Measurements from ENCODE around the gene NHLRC2.
"Not testable (repeated sequence)": the region's sequence is repeated elsewhere in the genome, so short reads cannot be mapped to it uniquely, and the experiment has no call there.

Gene NHLRC2

GRCh38 chr10:113854013-113854760 is at the start of gene NHLRC2, which contains the start of gene DCLRE1A:
Gene NHLRC2 (plus strand): TSS chr10:113854661. CDS start chr10:113854873, 212 bp downstream.
Gene DCLRE1A (minus strand): TSS chr10:113854082. CDS start chr10:113853182, 900 bp downstream.
- peak; percentile 57 to 81 for DNase-seq

DNA sequence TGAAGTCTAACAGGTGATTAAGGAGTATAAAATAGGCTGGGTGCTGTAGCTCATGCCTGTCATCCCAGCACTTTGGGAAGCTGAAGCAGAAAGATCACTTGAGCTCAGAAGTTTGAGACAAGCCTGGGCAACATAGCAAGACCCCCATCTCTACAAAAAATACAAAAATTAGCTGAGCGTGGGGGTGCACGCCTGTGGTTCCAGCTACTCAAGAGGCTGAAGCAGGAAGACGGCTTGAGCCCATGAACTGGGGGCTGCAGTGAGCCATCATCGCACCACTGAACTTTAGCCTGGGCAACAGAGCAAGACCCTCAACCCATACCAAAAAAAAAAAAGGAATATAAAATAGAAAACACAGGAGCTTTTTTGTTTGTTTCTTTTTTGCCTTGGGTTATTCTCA is 48.0 kb upstream of the NHLRC2 start:
- no peak for DNase-seq

DNA sequence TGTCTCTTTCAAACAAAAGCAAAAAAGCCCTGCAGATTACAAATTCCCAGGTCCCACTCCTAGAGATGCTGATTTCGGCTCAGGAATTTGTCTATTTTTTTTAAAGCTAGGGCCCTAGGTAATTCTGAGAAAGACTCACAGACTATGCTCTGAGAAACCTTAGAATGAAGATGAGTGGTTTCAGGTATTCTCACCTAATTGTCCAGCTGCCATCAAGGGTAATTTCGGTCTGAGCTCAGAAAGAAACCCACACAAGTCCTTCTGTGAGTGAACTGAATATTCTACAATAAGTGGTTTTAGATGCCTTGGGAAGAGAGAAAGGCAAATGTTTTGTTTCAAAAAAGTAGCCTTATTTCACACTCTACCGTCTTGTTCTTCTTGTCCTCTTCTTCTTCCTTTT is 46.3 kb upstream of the NHLRC2 start:
- DNase-seq = no peak

GRCh38 chr10:113814700-113815099 is 39.8 kb upstream of the NHLRC2 start:
- not testable (repeated sequence) for DNase-seq

DNA sequence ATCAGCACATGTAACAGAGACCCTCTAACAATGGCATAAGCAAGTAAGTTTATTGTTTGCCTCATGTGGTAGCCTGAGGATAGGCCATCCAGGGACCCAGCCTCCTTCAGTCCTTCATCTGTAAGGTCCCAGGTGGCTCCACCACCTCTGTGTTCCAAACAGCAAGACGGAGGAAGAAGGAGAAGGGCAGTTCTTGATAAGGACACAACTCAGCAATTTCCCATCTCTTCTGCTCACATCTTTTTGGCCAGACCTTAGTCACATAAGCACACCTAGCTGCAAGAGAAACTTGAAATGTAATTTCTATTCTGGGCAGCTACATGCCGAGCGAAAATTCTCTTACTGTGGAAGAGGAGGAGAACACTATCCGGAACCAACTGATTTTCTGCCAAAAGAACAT is 34.5 kb upstream of the NHLRC2 start:
- DNase-seq = no peak

DNA sequence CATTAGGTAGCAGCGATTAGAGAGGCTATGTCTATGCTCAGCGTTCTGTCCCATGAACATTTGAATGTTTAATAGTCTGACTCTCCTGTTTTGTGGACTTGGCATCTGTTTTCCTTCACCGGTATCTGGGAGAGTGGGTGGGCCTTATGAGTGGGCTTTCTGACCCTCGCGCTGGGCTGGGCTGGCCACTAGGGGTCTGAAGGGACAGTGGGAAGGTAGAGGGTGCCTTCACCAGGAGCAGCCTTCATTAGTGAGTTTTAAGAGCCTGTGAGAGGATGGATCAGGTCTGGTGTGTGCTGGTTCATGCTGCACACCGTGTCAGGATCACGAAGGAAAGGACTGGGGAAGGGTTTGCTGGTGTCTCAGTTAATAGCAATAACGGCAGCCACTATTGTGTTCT is 34.0 kb upstream of the NHLRC2 start:
- DNase-seq = no peak

- not testable (repeated sequence) for DNase-seq
Measured at GRCh38 chr10:113821306-113821705, 33.2 kb upstream of the NHLRC2 start.

GRCh38 chr10:113822174-113822573 is 32.3 kb upstream of the NHLRC2 start:
- no peak for DNase-seq

DNA sequence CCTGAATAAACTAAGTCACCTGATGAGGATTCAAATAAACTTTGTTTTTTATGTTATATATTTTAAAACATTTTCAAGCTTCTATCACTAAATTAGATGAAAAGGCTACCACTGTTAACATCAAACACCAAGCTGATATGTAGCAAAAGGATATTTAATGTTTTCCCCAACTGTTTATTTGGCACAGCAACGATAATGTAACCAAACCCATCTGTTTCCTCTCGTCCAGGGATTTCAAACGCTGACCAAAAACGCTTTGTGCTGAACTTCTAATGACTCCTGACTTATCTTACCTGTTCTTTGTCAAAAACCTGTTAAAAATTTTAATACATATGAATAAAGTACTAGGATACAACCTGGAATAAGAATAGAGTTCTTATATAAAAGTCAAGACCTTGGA is 31.1 kb upstream of the NHLRC2 start:
- DNase-seq = no peak

DNA sequence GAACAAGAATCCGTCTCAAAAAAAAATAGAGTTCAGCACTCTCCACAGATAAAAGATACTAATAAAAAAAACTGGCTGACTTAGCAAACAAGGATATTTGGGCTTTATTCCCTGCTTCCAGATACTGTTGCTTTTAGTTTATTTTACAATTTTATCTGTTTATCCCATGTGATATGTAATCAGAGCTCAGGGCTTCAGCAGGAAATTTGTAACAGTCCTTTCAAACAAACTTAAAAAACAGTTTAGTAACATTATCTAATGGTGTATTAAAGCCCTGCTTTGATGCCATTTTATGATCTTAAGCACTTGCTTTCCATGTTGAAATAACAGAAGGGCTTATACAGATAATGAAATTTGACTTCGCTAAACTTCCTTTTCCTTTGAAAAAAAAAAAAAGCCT is 28.7 kb upstream of the NHLRC2 start:
- no peak for DNase-seq

DNA sequence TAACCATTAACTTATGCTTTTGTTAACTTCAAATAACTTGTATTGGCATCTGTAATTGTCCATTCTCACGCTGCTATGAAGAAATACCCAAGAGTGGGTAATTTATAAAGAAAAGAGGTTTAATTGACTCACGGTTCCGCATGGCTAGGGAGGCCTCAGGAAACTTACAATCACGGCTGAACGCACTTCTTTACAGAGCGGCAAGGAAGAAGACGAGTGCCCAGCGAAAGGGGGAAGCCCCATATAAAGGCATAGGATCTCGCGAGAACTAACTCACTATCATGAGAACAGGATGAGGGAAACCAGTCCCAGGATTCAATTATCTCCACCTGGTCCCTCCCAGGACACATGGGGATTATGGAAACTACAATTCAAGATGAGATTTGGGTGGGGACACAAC is 25.9 kb upstream of the NHLRC2 start:
- DNase-seq = not testable (repeated sequence)

DNA sequence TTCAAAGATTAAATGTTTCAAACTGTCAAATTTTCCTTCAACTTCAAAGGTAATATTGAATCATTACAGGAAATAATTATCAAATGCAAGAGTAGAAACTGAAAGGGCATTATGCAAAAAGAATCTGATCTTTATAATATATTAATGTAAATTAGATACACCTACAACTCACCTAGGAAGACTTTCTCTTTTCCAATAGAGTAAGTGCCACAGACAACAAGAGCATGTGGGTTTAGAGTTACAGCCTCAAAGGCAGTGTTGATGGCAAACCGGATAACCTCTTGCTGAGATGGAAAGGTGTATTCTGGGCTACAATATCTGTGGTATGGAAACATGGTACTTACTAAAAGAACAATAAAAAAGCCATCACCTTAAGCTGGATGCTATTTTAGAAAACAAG is 12.3 kb upstream of the NHLRC2 start:
- no peak for DNase-seq

- no peak for DNase-seq
Measured at GRCh38 chr10:113843972-113844485, 10.4 kb upstream of the NHLRC2 start.

DNA sequence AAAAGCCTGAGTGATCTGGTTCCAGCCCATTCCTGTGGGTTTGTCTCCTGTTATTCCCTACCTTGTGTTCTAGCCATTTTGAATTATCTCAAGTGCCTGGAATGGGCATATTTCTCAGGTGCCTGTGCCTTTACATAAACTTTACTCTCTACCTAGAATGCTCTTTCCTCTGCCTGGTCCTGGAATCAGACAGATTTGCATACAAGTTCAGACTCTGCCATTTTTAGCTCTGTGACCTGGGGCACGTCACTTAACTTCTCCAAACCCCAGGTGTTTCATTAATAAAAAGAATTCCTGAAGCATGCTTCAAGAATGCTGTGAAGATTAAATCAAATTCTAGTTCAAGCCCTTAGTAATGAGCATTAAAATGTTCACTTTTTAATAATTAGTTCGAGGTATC is 8.4 kb upstream of the NHLRC2 start:
- no peak for DNase-seq

- DNase-seq = no peak
Measured at GRCh38 chr10:113849140-113849803, 5.2 kb upstream of the NHLRC2 start.

- DNase-seq = no peak
Measured at GRCh38 chr10:113849946-113850345, 4.5 kb upstream of the NHLRC2 start.

DNA sequence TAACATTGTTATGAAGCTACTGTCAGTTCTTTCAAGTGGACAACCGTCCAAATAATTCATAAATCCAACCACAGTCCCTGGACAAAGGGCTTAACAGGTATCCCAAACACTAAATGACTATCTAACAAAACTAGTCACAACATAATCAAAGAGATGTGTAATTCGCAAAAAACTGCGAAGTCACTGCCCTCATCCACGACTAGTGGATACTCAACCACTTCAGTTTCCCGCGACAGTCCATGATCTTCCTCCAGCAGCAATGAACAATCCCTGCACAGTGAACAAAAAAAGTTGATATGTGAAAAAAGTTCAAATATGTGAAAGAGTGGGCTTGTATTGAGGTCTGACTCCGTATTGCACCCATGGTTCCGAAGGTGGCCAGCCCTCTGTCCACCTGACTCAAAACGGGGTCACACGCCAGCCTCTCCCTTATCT is 866 bp upstream of the NHLRC2 start:
- no peak for DNase-seq

DNA sequence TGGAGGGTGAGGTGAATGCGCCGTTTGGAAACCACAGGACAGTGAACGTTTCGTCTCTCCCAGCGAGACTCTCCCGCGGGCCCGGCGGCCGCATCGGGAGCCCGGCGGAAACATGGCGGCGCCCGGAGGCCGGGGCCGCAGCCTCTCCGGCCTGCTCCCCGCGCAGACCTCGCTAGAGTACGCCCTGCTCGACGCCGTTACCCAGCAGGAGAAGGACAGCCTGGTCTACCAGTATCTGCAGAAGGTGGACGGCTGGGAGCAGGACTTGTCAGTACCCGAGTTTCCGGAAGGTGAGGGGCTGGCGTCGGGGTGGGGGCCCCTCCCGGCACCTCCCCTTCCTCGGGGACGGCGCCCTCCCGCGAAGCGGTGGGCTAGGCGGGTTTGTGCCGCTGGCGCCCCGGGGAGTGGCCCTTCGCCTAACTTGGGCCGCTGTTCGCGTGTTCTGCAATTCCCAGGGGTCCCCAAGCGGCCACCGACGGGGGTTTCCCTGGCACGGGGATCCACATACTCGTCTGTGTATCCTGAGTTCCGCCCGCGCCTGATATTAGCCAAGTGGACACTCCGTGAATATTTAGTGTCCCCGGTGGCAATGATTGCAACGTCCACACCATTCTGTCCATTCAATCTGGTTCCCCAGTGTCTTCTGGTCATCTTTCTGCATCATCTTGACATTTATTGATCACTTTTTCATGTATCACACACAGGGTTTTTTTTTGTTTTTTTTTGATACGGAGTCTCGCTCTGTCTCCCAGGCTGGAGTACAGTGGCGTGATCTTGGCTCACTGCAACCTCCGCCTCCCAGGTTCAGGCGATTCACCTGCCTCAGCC is 514 bp downstream of the NHLRC2 start:
- DNase-seq = no peak

- no peak for DNase-seq
Measured at GRCh38 chr10:113856563-113856962, 2.1 kb downstream of the NHLRC2 start.

- no peak for DNase-seq
Measured at GRCh38 chr10:113857210-113857609, 2.7 kb downstream of the NHLRC2 start.

GRCh38 chr10:113858541-113858940 is 4.1 kb downstream of the NHLRC2 start:
- DNase-seq = no peak

DNA sequence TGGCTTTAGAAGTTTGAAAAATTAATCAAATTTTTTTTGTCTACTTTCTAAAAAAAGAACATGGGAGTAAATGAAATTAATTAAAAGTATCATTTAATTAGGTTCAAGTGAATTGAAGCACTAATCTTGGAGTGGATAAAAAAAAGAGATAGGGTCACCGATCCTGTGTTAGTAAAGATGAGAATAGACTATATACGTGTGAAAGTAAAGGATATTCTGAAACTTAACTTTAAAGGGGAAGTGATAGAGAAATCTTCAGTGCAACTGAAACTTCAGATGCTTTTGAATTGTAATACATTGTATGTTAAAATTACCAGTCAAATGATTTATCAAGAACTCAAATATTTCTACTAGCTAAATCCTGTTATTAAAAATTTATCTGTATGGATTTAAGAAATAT is 4.8 kb downstream of the NHLRC2 start:
- DNase-seq = no peak

- no peak for DNase-seq
Measured at GRCh38 chr10:113865901-113866300, 11.4 kb downstream of the NHLRC2 start.

Measured in NCI-H187 (cell line).